ENCODE data around the gene RNASEH2B. TPM values are rescaled to one million over a fixed set of nuclear protein-coding genes. Genes with fewer than 3 reads are reported as not detected.

RNASEH2B gene
- total and polyA plus RNA-seq, 2 of the 13 experiments (the other 11 are each of a cell fraction or from before 2014, with no cell fraction given), result 17.2 to 55.4 TPM

GRCh38 chr13:50893211-50893852 lies 16.3 kb upstream of the RNASEH2B start:
- no peak overlapping the region for H2AFZ ChIP-seq (ENCODE audit: low read length)
- H3K27me3 ChIP-seq (ENCODE audit: control insufficient read depth in 1 of 2, insufficient read depth in 2 of 2, low read length in 2 of 2), result no peaks in the 10 kb centered on the region; a peak in 2 of 5 replicates
- H3K9ac ChIP-seq (ENCODE audit: insufficient read depth, low read depth, low read length), result no peak overlapping the region
- H3K4me1 ChIP-seq (ENCODE audit: insufficient read depth, low read length), result 0 out of 2 replicates have a peak, but pooled peaks cover 5% of the 10 kb centered on the region
- H3K36me3 ChIP-seq (replicated peaks in 1 of 2; ENCODE audit: control insufficient read depth in 1 of 2, insufficient read depth in 2 of 2, low read length in 2 of 2), result no peaks in the 10 kb centered on the region
- no peak overlapping the region for H3K4me3 ChIP-seq (replicated peaks in 1 of 3; ENCODE audit: insufficient read depth in 1 of 3, low read depth in 2 of 3, low read length in 3 of 3)
- H3K9me3 ChIP-seq (ENCODE audit: low read length), result no peaks in the 10 kb centered on the region
- 57% methylated on average over 4 of the region's 4 CpGs for WGBS (ENCODE audit: low lambda C conversion rate)
- H3K27ac ChIP-seq (ENCODE audit: extremely low read length, insufficient read depth, low read length), result no peak overlapping the region
- in situ Hi-C loops (cut with HindIII; ENCODE audit: extremely low pct_ligation_motif_present, low pct_unique_long_range_greater_than_20kb) (no loop called here), intact Hi-C loops (cut with micrococcal nuclease; ENCODE audit: unreplicated experiment) (no loop called here)
- FAIRE-seq (no peak), DNase-seq (ENCODE audit: low spot score) (no peak), ATAC-seq (no peak)
- no peaks in the 10 kb centered on the region for H3K79me2 ChIP-seq (ENCODE audit: insufficient read depth, low read length)
- no TSS peak for BruUV-seq (replicated peaks)
- no peak overlapping the region for H3K4me2 ChIP-seq (ENCODE audit: low read depth, low read length)
- ChIA-PET CTCF (ENCODE audit: low intra/inter-chr PET ratio, low total read pairs) (no interaction called here), POLR2A (no interaction called here)
- no peaks in the 10 kb centered on the region for H4K20me1 ChIP-seq (ENCODE audit: insufficient read depth, low read length)
- TF ChIP-seq ZBTB21 (CRISPR knock-in tag; IDR thresholded peaks at IDR 0.05) (no peak), GABPA (IDR thresholded peaks at IDR 0.05; ENCODE audit: low read depth, low read length) (no peak), GABPA (CRISPR knock-in tag; IDR thresholded peaks at IDR 0.05; ENCODE audit: low read depth) (no peak), MATR3 (CRISPR knock-in tag; IDR thresholded peaks at IDR 0.05) (no peak), ZNF337 (CRISPR knock-in tag; IDR thresholded peaks at IDR 0.05; ENCODE audit: borderline replicate concordance, low read depth) (no peak), ZBTB3 (CRISPR knock-in tag; IDR thresholded peaks at IDR 0.05; ENCODE audit: borderline replicate concordance, low read depth) (no peak), ZNF280D (CRISPR knock-in tag; IDR thresholded peaks at IDR 0.05) (no peak), SKIL (CRISPR knock-in tag; IDR thresholded peaks at IDR 0.05; ENCODE audit: borderline replicate concordance) (no peak), ZFP90 (CRISPR knock-in tag; IDR thresholded peaks at IDR 0.05; ENCODE audit: borderline replicate concordance) (no peak), ZNF280B (CRISPR knock-in tag; IDR thresholded peaks at IDR 0.05; ENCODE audit: borderline replicate concordance) (no peak), ZNF790 (CRISPR knock-in tag; IDR thresholded peaks at IDR 0.05; ENCODE audit: borderline replicate concordance) (no peak), HNRNPH1 (optimal IDR thresholded peaks at IDR 0.05; ENCODE audit: low read depth, low read length) (no peak), RBFOX2 (IDR thresholded peaks at IDR 0.05; ENCODE audit: low read depth, low read length) (no peak), HOXA7 (CRISPR knock-in tag; IDR thresholded peaks at IDR 0.05) (no peak), ZBTB10 (CRISPR knock-in tag; IDR thresholded peaks at IDR 0.05; ENCODE audit: borderline replicate concordance) (no peak)
